Breast epithelium (tissue), 4 donors: ENCODE data around the gene TNS4. TPM values are rescaled to one million over a fixed set of nuclear protein-coding genes. Genes with fewer than 3 reads are reported as not detected.

ENCODE experiments used
- DNase-seq, 2 donors: peaks; one replicate each; pipeline ENCODE4 v3.0.0-alpha.2; 2019; ENCODE audit warnings: low spot score in 2 of 2
- H3K27ac ChIP-seq, 2 donors: fragments of 200-600 bp; sonication (generic) in 1 of 2; one replicate each; pipeline ENCODE4 v1.5.1; 2016 to 2019; ENCODE audit warnings: mild to moderate bottlenecking in 1 of 2
- H3K27me3 ChIP-seq, 2 donors: fragments of 200-600 bp; sonication (generic) in 1 of 2; one replicate each; pipeline versions ENCODE4 v1.5.1 to v1.6.0; 2017 to 2019; ENCODE audit warnings: control low read depth in 1 of 2, mild to moderate bottlenecking in 1 of 2
- H3K36me3 ChIP-seq: fragments of 200-600 bp; one replicate; pipeline ENCODE4 v1.5.1; 2019
- H3K4me1 ChIP-seq, 2 donors: fragments of 200-600 bp; sonication (generic); one replicate each; pipeline ENCODE4 v1.5.1; 2016 to 2019; ENCODE audit warnings: control low read depth in 1 of 2
- H3K4me3 ChIP-seq, 3 donors: fragments of 200-600 bp; sonication (generic); 1 replicate in 2 of 3; 2 replicates in 1 of 3; pipeline ENCODE4 v1.5.1; 2016 to 2019; ENCODE audit warnings: mild to moderate bottlenecking in 3 of 3, moderate library complexity in 2 of 3
- H3K9me3 ChIP-seq, 2 donors: fragments of 200-600 bp; sonication (generic) in 1 of 2; one replicate each; pipeline ENCODE4 v1.5.1; 2016 to 2019; ENCODE audit warnings: control low read depth in 1 of 2
- POLR2A ChIP-seq: fragments of 450-650 bp; IDR thresholded peaks from one replicate; pipeline ENCODE4 v1.6.1; 2016; ENCODE audit warnings: antibody characterized with exemption, mild to moderate bottlenecking, moderate library complexity
- POLR2AphosphoS5 ChIP-seq, 3 donors: sonication (generic); formaldehyde crosslinking; IDR thresholded peaks; one replicate each; pipeline ENCODE4 v1.6.1; 2017; ENCODE audit warnings: antibody characterized with exemption in 3 of 3
- intact Hi-C: fragments of 100-400 bp; cut with DNase I; formaldehyde crosslinking; loops from one replicate; pipeline ENCODE4 v1.15.1; 2023; ENCODE audit warnings: low total_unique reads
- total RNA-seq, 3 donors: library from RNA; depleted of rRNA; stranded (reverse); fragments of >200 nt; gene quantifications; one replicate each; pipeline ENCODE4 v1.1.0, GENCODE V29; 2016
- TF ChIP-seq, protein P1 (sequence below), 3 donors: fragments of 450-650 bp; IDR thresholded peaks; one replicate each; pipeline ENCODE4 v1.5.1; 2016 to 2017; ENCODE audit warnings: antibody characterized with exemption in 3 of 3, mild to moderate bottlenecking in 3 of 3, moderate library complexity in 3 of 3

Gene TNS4
- total RNA-seq, 3 donors from 2014 or later: 30.5 to 52.2 TPM; not detected in 1

DNA sequence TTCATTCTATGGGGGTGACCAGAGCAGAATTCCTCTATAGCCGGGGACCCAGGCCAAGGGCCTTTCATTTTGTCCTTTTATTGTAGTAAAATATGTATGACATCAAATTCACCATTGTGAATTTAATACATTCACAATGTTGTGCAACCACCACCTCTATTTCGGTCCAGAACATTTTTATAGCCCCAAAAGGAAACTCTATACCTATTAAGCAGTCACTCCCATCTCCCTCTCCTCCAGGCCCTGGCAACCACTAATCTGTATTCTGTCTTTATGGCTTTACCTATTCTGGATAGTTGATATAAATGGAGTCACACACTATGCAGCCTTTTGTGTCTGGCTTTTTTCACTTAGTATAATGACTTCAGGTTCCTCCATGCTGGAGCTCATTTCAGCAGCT, 9.7 kb upstream of the TNS4 start:
- TF ChIP-seq POLR2AphosphoS5 (IDR thresholded peaks at IDR 0.05) (no peak), POLR2A (no peak)
- TF ChIP-seq, protein P1, sequence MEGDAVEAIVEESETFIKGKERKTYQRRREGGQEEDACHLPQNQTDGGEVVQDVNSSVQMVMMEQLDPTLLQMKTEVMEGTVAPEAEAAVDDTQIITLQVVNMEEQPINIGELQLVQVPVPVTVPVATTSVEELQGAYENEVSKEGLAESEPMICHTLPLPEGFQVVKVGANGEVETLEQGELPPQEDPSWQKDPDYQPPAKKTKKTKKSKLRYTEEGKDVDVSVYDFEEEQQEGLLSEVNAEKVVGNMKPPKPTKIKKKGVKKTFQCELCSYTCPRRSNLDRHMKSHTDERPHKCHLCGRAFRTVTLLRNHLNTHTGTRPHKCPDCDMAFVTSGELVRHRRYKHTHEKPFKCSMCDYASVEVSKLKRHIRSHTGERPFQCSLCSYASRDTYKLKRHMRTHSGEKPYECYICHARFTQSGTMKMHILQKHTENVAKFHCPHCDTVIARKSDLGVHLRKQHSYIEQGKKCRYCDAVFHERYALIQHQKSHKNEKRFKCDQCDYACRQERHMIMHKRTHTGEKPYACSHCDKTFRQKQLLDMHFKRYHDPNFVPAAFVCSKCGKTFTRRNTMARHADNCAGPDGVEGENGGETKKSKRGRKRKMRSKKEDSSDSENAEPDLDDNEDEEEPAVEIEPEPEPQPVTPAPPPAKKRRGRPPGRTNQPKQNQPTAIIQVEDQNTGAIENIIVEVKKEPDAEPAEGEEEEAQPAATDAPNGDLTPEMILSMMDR (IDR thresholded peaks at IDR 0.05): no peak
- no peaks in the 10 kb centered on the region for H3K9me3 ChIP-seq
- no peaks in the 10 kb centered on the region for H3K27me3 ChIP-seq
- DNase-seq: no peak
- H3K4me3 ChIP-seq: no peak overlapping the region
- H3K36me3 ChIP-seq: no peaks in the 10 kb centered on the region
- peak overlapping the region; percentile 72 to 83 for H3K27ac ChIP-seq
- intact Hi-C loops: no loop called here
- peaks cover 5 to 11% of the 10 kb centered on the region in 2 donors for H3K4me1 ChIP-seq

DNA sequence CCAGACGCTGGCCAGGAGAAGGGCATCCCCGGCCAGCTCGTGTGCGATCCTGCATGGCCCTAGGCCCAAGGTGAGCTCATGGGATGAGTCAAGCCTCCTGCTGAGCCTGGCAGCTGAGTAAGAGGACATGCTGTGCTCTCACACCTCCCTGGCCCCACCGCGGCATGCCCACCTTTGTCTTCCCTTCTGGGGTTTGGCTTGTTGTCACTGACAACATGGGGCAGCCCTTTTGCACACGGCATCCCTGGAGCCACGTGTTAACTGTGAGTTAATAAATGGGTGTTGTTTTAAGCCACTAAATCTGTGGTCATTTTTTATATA, 8.9 kb upstream of the TNS4 start:
- no peaks in the 10 kb centered on the region for H3K9me3 ChIP-seq
- intact Hi-C loops: no loop called here
- H3K4me3 ChIP-seq: no peak overlapping the region
- peak overlapping the region; percentile 71 to 72 for H3K27ac ChIP-seq
- peaks cover 5 to 11% of the 10 kb centered on the region in 2 donors for H3K4me1 ChIP-seq
- no peaks in the 10 kb centered on the region for H3K36me3 ChIP-seq
- peak; percentile 62 to 92 for DNase-seq
- H3K27me3 ChIP-seq: no peaks in the 10 kb centered on the region
- TF ChIP-seq POLR2A (no peak), POLR2AphosphoS5 (IDR thresholded peaks at IDR 0.05) (peak in 2 of 3 donors; percentile 74 to 77)
- TF ChIP-seq, protein P1 (IDR thresholded peaks at IDR 0.05): no peak

DNA sequence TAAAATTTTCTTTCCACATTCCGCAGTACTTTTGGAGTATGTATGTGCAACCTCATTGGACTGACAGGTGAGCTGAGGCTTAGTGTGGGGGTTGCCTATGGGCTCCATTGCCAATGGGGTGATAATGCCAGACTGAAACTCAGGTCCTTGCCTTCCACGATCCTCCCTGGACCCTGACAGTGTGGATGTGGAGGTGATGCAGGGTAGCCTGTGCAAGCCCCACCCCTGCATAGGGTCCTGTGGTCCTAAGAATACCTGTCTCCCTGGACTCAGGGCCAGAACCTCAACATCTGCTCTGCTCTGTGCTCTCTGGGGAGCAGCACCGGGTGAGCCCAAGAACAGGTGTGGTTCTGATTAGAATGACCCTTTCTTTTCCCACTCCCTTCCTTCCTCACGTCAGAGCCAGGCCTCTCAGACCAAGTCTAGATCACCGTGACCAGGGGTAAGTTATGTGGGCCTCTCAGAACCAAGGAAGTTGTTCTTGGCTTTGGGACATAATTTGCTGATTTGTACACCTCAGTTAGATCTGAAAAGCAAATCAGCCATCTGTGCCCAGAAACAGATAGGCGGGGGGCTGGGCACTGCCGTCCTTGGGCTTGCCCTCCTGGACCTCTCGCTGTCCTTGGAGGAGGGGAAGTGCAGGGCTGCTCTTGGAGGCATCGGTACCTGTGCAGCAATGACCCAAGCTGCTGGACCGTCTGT, 8.4 kb upstream of the TNS4 start:
- Histone ChIP-seq H3K36me3 (no peaks in the 10 kb centered on the region), H3K27me3 (no peaks in the 10 kb centered on the region), H3K9me3 (no peaks in the 10 kb centered on the region), H3K27ac (peak overlapping the region; percentile 71 to 72), H3K4me1 (peaks cover 5 to 11% of the 10 kb centered on the region in 2 donors), H3K4me3 (no peak overlapping the region)
- no peak for DNase-seq
- intact Hi-C loops: no loop called here
- TF ChIP-seq POLR2AphosphoS5 (IDR thresholded peaks at IDR 0.05) (no peak), POLR2A (no peak)
- TF ChIP-seq, protein P1 (IDR thresholded peaks at IDR 0.05): no peak

DNA sequence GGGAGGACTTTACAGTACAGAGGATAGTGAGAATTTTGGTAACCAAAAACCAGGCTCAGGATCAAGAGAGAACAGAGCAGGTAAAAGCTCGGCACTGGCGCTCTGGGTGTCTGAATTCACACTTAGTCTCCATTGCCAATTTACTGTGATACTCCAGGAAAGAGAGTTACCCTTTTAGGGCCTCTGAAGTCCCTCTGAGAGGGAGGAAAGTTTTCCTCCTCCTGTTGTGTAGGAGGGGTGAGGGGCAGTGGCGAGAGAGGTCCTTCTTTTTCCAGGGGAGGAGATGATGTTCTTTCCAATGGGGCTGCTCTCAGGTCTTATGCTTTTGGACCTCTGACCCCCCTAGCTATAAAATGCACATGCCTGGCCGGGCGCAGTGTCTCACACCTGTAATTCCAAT, 5.4 kb upstream of the TNS4 start:
- Histone ChIP-seq H3K36me3 (no peaks in the 10 kb centered on the region), H3K27ac (no peak overlapping the region), H3K4me1 (peaks cover 0 to 10% of the 10 kb centered on the region in 2 donors), H3K27me3 (no peaks in the 10 kb centered on the region), H3K4me3 (no peak overlapping the region), H3K9me3 (no peaks in the 10 kb centered on the region)
- intact Hi-C loops: no loop called here
- peak in 1 of 2 donors; percentile 14 for DNase-seq
- TF ChIP-seq POLR2A (no peak), POLR2AphosphoS5 (IDR thresholded peaks at IDR 0.05) (no peak)

DNA sequence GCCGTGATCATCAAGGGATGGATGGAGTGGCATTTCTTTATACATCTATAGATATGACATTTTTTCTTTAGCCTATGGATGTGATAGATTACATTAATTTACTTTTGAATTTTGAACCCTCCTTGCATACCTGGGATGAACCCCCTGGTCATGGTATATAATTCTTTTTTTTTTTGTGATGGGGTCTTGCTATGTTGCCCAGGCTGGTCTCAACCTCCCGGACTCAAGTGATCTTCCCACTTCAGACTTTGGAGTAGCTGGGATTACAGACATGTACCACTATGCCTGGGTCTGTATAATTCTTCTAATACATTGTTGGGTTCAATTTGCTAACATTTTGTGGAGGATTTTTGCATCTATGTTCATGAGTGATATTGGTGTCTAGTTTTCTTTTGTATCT, 1.7 kb upstream of the TNS4 start:
- Histone ChIP-seq H3K36me3 (no peaks in the 10 kb centered on the region), H3K27ac (no peak overlapping the region), H3K9me3 (no peaks in the 10 kb centered on the region), H3K4me1 (peaks cover 0 to 3% of the 10 kb centered on the region in 2 donors), H3K27me3 (no peaks in the 10 kb centered on the region), H3K4me3 (no peak overlapping the region)
- DNase-seq: no peak
- intact Hi-C loops: no loop called here
- TF ChIP-seq POLR2A (no peak), POLR2AphosphoS5 (IDR thresholded peaks at IDR 0.05) (no peak)

DNA sequence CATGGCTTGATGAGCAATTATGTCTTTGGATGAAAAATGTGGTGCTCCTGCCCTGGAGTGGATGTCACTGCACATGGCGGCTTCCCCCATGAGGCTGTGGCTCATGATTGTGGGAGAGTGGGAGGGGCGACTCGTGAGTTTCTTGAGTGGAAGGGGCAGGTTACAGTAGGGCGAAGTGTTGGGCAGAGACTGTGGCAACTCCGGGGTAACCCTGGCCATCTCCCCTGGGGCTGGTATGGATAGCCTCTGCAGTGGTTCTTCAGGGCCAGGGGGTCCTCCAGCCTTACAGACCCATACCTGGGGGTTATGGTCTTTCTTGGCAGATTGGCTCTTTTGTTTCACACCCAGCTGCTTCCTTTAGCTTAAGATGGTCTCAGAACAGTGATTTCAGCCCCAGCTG, 1.3 kb upstream of the TNS4 start:
- H3K4me3 ChIP-seq: no peak overlapping the region
- no peaks in the 10 kb centered on the region for H3K27me3 ChIP-seq
- no peaks in the 10 kb centered on the region for H3K36me3 ChIP-seq
- H3K9me3 ChIP-seq: no peaks in the 10 kb centered on the region
- no peak for DNase-seq
- no peak overlapping the region for H3K27ac ChIP-seq
- intact Hi-C loops: no loop called here
- TF ChIP-seq, protein P1 (IDR thresholded peaks at IDR 0.05): no peak
- TF ChIP-seq POLR2AphosphoS5 (IDR thresholded peaks at IDR 0.05): no peak
- TF ChIP-seq POLR2A: no peak
- peaks cover 0 to 3% of the 10 kb centered on the region in 2 donors for H3K4me1 ChIP-seq
